Activated CD8-positive, alpha-beta memory T cell treated with anti-CD3 and anti-CD28 coated beads, Interleukin-2, amount 10 ng/mL, durations not matched to agents 7 days and 5 days (primary cell): ENCODE results near the gene MRFAP1L1. TPM values are rescaled to one million over a fixed set of nuclear protein-coding genes. Genes with fewer than 3 reads are reported as not detected.

Source experiments
- ATAC-seq: fragments of 150-1000 bp; cut with Tn5 transposase; one replicate; pipeline ENCODE4 v1.10.0; 2021; ENCODE audit warnings: moderate library complexity
- CTCF ChIA-PET: fragments of 350-600 bp; sonication (Branson Sonifier 250); formaldehyde crosslinking; loops from one replicate; lab custom pipeline; 2021; ENCODE audit warnings: antibody characterized with exemption; lab: Charles Lee
- DNase-seq: peaks from one replicate; pipeline ENCODE4 v3.0.0-alpha.2; 2020
- H3K27ac Mint-ChIP-seq: one replicate; pipeline ENCODE4 v1.8.0; 2021; ENCODE audit warnings: mild to moderate bottlenecking, mixed read lengths
- H3K27me3 Mint-ChIP-seq: one replicate; pipeline ENCODE4 v1.8.0; 2021; ENCODE audit warnings: mixed read lengths
- H3K36me3 Mint-ChIP-seq: one replicate; pipeline ENCODE4 v1.8.0; 2021; ENCODE audit warnings: mild to moderate bottlenecking, mixed read lengths
- H3K4me1 Mint-ChIP-seq: one replicate; pipeline ENCODE4 v1.8.0; 2021; ENCODE audit warnings: mixed read lengths
- H3K4me3 Mint-ChIP-seq: one replicate; pipeline ENCODE4 v1.8.0; 2021; ENCODE audit warnings: mild to moderate bottlenecking, moderate library complexity, mixed read lengths
- H3K9me3 Mint-ChIP-seq: one replicate; pipeline ENCODE4 v1.8.0; 2022; ENCODE audit warnings: low read depth, mixed read lengths
- total RNA-seq, 2 experiments: library from RNA; stranded (reverse); gene quantifications; one replicate each; pipeline ENCODE4 v1.2.3, GENCODE V29; 2021

MRFAP1L1 gene
- total RNA-seq, 2 experiments from 2014 or later, result 60.7 to 61.9 TPM

GRCh38 chr4:6699903-6700302 lies 9.8 kb downstream of the MRFAP1L1 start:
- no peak overlapping the region for H3K4me3 Mint-ChIP-seq

GRCh38 chr4:6699388-6699787 lies 10.3 kb downstream of the MRFAP1L1 start:
- CTCF ChIA-PET, result interaction anchor here (1.1 to 6.7 kb wide), 5 partner anchors 9 to 25 kb away, joined by 3 to 87 read pairs (median 7); partner anchors contain the start of gene MRFAP1L1
- no peak for ATAC-seq
- H3K4me3 Mint-ChIP-seq, result no peak overlapping the region
- peak overlapping the region; percentile 64 for H3K27ac Mint-ChIP-seq
- H3K9me3 Mint-ChIP-seq, result peaks cover 3% of the 10 kb centered on the region
- H3K36me3 Mint-ChIP-seq, result peaks cover 29% of the 10 kb centered on the region
- DNase-seq, result no peak
- peaks cover 65% of the 10 kb centered on the region for H3K4me1 Mint-ChIP-seq
- no peaks in the 10 kb centered on the region for H3K27me3 Mint-ChIP-seq

More at GRCh38 chr4:6699903-6700302, 9.8 kb downstream of the MRFAP1L1 start:
- CTCF ChIA-PET, result interaction anchor here (0.7 to 6.7 kb wide), 7 partner anchors 9 to 25 kb away, joined by 3 to 87 read pairs (median 3); partner anchors contain the start of gene MRFAP1L1
- Mint-ChIP-seq H3K9me3 (peaks cover 3% of the 10 kb centered on the region), H3K27ac (peak overlapping the region; percentile 64), H3K27me3 (no peaks in the 10 kb centered on the region), H3K36me3 (peaks cover 34% of the 10 kb centered on the region), H3K4me1 (peaks cover 65% of the 10 kb centered on the region)
- DNase-seq, result no peak
- ATAC-seq, result no peak

GRCh38 chr4:6697131-6697530 lies 12.5 kb downstream of the MRFAP1L1 start:
- Mint-ChIP-seq H3K4me1 (peaks cover 73% of the 10 kb centered on the region), H3K4me3 (no peak overlapping the region), H3K36me3 (peaks cover 13% of the 10 kb centered on the region)

GRCh38 chr4:6696611-6697010 lies 13.1 kb downstream of the MRFAP1L1 start:
- Mint-ChIP-seq H3K36me3 (peaks cover 11% of the 10 kb centered on the region), H3K4me1 (peaks cover 74% of the 10 kb centered on the region), H3K9me3 (no peaks in the 10 kb centered on the region), H3K4me3 (peak overlapping the region; percentile 30), H3K27ac (peak overlapping the region; percentile 98), H3K27me3 (no peaks in the 10 kb centered on the region)
- peak; percentile 62 for ATAC-seq
- DNase-seq, result no peak
- CTCF ChIA-PET, result interaction anchor here (0.9 to 5.4 kb wide), 7 partner anchors 9 to 23 kb away, joined by 3 to 42 read pairs (median 6); partner anchors contain the start of genes BLOC1S4 and MRFAP1L1

More at GRCh38 chr4:6697131-6697530, 12.5 kb downstream of the MRFAP1L1 start:
- CTCF ChIA-PET, result interaction anchor here (1.1 to 5.4 kb wide), 4 partner anchors 9 to 24 kb away, joined by 3 to 42 read pairs (median 12); partner anchors contain the start of gene MRFAP1L1
- ATAC-seq (no peak), DNase-seq (no peak)
- H3K9me3 Mint-ChIP-seq, result no peaks in the 10 kb centered on the region
- no peaks in the 10 kb centered on the region for H3K27me3 Mint-ChIP-seq
- peak overlapping the region; percentile 98 for H3K27ac Mint-ChIP-seq

DNA sequence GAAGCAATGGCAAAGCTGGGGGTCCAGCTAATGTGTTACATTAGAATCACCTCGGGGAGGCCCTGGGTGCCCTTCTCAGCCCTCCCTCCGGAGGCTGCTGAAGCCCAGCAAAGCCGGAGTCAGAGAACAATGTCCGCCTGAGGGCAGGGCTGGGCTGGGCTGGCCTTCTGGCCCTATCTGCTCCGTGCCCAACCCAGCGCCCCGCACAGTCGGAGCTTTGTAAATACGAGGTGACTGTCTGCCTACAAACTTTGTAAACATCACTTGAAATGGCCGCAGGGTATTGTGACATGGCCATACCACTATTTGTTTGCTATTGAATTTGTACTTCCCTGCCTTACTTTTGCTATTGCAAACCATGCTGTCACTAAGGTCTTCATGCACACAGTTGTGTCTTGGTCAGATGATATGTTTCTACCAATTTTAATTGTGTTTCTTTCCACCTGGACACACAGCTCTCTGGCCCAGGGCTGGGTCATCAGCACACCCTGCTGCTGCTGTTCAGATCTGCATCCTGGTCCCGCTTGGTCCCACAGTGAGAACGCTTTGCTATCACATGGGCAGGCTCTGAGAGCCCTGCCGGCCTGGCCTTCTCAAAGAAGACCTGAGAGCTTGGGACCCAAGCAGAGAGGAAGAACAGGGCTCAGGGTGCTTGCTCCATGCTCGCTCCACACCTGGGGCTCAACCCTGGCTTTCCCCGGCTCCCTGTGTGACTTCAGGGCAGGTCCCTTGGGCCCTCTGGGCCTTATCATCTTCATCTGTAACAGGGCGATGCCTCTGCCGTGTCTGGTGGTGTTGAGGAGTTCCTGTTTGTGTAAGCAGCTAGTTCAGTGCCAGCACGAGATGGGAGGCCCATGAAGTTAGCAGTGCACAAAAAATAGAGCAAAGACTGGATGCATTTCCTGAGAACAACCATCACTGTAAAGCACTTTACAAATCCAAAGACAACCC lies 13.7 kb downstream of the MRFAP1L1 start:
- H3K27me3 Mint-ChIP-seq, result no peaks in the 10 kb centered on the region
- peak overlapping the region; percentile 98 for H3K27ac Mint-ChIP-seq
- peaks cover 11% of the 10 kb centered on the region for H3K36me3 Mint-ChIP-seq
- no peaks in the 10 kb centered on the region for H3K9me3 Mint-ChIP-seq
- peak overlapping the region; percentile 30 for H3K4me3 Mint-ChIP-seq
- DNase-seq, result peak; percentile 80
- peaks cover 79% of the 10 kb centered on the region for H3K4me1 Mint-ChIP-seq
- ATAC-seq, result peak; percentile 84
- CTCF ChIA-PET, result interaction anchor here (0.9 to 5.4 kb wide), 8 partner anchors 9 to 23 kb away, joined by 3 to 42 read pairs (median 6); partner anchors contain the start of genes BLOC1S4 and MRFAP1L1

DNA sequence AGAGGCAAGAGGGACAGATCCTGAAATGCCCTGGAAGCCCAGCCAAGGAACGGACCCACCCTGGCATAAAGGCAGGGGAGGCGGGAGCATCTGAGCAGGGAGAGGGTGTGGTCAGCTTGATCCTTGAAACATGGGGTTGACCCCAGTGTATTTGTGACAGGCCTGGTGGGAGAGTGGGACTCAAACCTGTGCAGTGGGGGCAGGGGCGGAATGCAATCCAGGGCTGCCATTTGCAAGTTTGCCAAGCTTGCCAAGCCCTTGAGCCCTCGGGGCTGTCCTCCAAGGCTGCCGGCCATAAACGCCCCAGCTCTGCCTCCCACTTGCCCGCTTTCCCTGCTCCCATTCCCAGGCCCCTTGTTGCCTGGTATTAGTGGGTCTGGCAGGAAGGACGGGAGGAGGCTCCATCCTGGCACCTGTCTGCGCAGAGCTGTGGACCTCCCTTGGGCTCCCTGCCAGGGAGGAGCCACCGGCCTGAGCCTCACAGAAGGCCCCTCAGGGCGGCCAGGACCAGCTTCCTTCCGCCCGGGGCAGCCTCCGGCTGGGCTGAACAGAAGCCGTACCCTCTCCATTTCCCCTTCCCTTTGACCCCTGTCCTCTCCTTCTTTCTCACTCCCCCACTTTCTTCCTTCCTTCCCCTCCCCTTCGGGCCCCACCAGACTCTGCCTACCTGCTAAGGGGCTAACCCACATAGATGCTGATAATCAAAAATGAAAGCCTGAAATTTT lies 15.3 kb downstream of the MRFAP1L1 start:
- ATAC-seq (no peak), DNase-seq (no peak)
- Mint-ChIP-seq H3K9me3 (no peaks in the 10 kb centered on the region), H3K36me3 (peaks cover 3% of the 10 kb centered on the region), H3K27me3 (no peaks in the 10 kb centered on the region), H3K27ac (peak overlapping the region; percentile 88), H3K4me1 (peaks cover 85% of the 10 kb centered on the region), H3K4me3 (peak overlapping the region; percentile 29)
- CTCF ChIA-PET, result interaction anchor here (1.3 to 5.4 kb wide), 3 partner anchors 13 to 19 kb away, joined by 3 to 42 read pairs (median 18); partner anchors contain the start of gene MRFAP1L1

GRCh38 chr4:6693231-6694176 lies 16.2 kb downstream of the MRFAP1L1 start, which contains the start of gene S100P:
S100P (plus strand) TSS chr4:6693878; CDS start chr4:6693933, 55 bp downstream.
- ATAC-seq, result no peak
- Mint-ChIP-seq H3K27me3 (no peaks in the 10 kb centered on the region), H3K9me3 (no peaks in the 10 kb centered on the region), H3K4me3 (peak within 1 kb of the TSS; percentile 29), H3K4me1 (peaks cover 87% of the 10 kb centered on the region), H3K36me3 (peaks cover 4% of the 10 kb centered on the region), H3K27ac (peak within 1 kb of the TSS; percentile 88)
- no peak for DNase-seq
- CTCF ChIA-PET, result interaction anchor here (1.3 to 5.4 kb wide), 2 partner anchors 12 to 18 kb away, joined by 3 to 42 read pairs; no protein-coding TSS in a partner anchor

GRCh38 chr4:6692806-6693205 lies 16.9 kb downstream of the MRFAP1L1 start:
- Mint-ChIP-seq H3K27me3 (no peaks in the 10 kb centered on the region), H3K9me3 (no peaks in the 10 kb centered on the region), H3K27ac (peak overlapping the region; percentile 73), H3K4me1 (peaks cover 88% of the 10 kb centered on the region), H3K4me3 (no peak overlapping the region), H3K36me3 (peaks cover 8% of the 10 kb centered on the region)
- CTCF ChIA-PET, result interaction anchor here (5.4 kb wide), 1 partner anchor 17 kb away, joined by 42 read pairs; no protein-coding TSS in a partner anchor
- DNase-seq (no peak), ATAC-seq (no peak)

GRCh38 chr4:6692379-6692778 lies 17.3 kb downstream of the MRFAP1L1 start:
- peaks cover 91% of the 10 kb centered on the region for H3K4me1 Mint-ChIP-seq
- H3K27me3 Mint-ChIP-seq, result no peaks in the 10 kb centered on the region
- CTCF ChIA-PET, result interaction anchor here (3.7 kb wide), 1 partner anchor 11 kb away, joined by 33 read pairs; no protein-coding TSS in a partner anchor
- ATAC-seq, result no peak
- H3K27ac Mint-ChIP-seq, result peak overlapping the region; percentile 73
- H3K4me3 Mint-ChIP-seq, result no peak overlapping the region
- no peak for DNase-seq
- peaks cover 10% of the 10 kb centered on the region for H3K36me3 Mint-ChIP-seq
- no peaks in the 10 kb centered on the region for H3K9me3 Mint-ChIP-seq

- DNase-seq, result peak; percentile 63
- ATAC-seq, result peak; percentile 28
- Mint-ChIP-seq H3K4me1 (peaks cover 79% of the 10 kb centered on the region), H3K4me3 (peak overlapping the region; percentile 82), H3K27me3 (no peaks in the 10 kb centered on the region), H3K36me3 (peaks cover 10% of the 10 kb centered on the region), H3K9me3 (no peaks in the 10 kb centered on the region), H3K27ac (peak overlapping the region; percentile 98)
- CTCF ChIA-PET, result interaction anchor here (1.1 to 5.6 kb wide), 11 partner anchors 9 to 220 kb away, joined by 3 to 104 read pairs (median 12); partner anchors contain the start of genes MRFAP1, MRFAP1L1 and TBC1D14
These were observed 20.1 kb downstream of the MRFAP1L1 start for GRCh38 chr4:6689506-6689960.

GRCh38 chr4:6688879-6689505 lies 20.7 kb downstream of the MRFAP1L1 start:
- H3K27me3 Mint-ChIP-seq, result no peaks in the 10 kb centered on the region
- CTCF ChIA-PET, result interaction anchor here (0.8 to 5.6 kb wide), 9 partner anchors 8 to 186 kb away, joined by 3 to 104 read pairs (median 14); partner anchors contain the start of genes MRFAP1 and MRFAP1L1
- peaks cover 10% of the 10 kb centered on the region for H3K36me3 Mint-ChIP-seq
- peak overlapping the region; percentile 82 for H3K4me3 Mint-ChIP-seq
- H3K4me1 Mint-ChIP-seq, result peaks cover 73% of the 10 kb centered on the region
- peak overlapping the region; percentile 98 for H3K27ac Mint-ChIP-seq
- DNase-seq (peak; percentile 96), ATAC-seq (peak; percentile 79)
- H3K9me3 Mint-ChIP-seq, result no peaks in the 10 kb centered on the region
